ENCODE measurements around the gene SFXN5.

SFXN5 gene

DNA sequence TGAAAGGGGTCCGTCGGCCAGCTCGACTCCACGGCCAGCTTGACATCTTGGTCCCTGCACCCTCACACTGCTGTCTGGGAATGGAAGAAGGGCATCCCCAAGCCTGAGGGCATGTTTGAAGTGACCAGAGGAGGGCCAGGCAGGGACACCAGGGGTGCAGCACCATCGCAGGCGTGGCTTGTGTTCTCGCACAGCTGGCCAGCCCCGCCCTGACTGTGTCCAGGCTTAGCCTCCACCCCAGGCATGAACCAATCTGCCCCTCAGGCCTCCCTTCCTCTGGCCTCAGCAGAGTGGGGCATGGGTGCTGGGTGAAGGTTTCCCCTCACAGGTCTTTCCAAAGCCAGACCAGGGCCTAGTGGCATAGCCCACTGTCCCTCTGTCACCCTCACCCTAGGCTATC lies 129.2 kb downstream of the SFXN5 start:
- DNase-seq (ENCODE audit: low read depth in 2 of 2) = no peak

DNA sequence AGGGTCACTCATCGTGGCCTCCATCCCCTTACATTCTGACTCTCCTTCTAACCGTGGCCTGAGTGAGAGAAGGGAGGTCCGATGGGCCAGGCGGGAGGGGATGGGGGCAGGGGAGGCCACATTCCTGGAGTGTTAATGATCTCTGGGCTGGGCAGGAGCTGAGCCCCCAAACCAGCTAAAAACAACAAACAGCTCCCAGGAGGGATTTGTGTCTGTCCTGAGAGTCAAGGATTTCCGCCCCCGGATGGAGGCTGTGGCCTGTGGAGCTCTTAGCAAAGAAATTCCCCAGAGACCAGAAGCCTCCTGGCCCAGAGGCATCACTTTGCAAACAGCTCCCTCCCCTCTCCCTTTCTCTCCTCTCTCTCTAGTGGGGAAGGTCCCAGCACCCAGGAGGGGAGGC lies 130.7 kb downstream of the SFXN5 start:
- peak in 1 of 2 experiments; percentile 18 for DNase-seq (ENCODE audit: low read depth in 2 of 2)

DNA sequence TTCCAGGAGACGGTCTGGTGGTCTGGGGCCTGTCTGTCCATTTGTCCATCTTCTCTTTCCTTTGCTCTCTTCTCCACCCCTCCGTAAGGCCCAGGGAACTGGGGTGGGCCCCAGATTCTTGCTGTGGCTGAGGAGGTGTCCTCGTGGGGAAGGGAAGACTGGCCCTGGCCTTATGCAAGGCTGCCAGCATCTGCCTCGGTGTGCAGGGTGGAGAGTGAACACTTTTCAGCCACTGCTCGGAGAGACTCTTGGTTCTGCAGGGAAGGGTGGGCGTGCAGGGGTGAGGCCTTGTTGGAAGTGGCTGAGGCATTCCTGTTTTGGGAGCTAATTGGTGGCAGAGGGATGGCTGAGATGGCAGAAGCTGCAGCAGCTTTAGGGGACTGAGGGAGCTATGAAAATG lies 131.2 kb downstream of the SFXN5 start:
- DNase-seq (ENCODE audit: low read depth in 2 of 2) = no peak

DNA sequence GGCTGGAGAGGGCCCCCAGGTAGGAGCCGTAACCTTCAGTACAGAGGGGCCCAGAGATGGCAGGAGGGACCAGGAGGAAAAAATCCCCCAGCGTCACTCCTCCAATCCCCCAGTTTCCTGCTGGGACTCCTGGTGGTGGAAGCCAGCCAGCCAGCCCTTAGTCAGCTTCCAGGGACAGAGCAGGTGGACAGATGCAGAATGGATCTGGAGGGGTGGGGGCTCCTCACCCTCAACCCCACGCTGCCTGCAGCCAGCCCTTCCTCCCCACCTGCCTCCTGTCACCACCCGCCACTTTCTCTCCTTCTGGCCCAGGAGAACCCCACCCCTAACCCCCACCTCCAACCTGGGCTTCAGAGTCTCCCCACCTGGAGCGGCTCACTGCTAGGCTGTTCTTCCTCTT lies 133.1 kb downstream of the SFXN5 start:
- DNase-seq (ENCODE audit: low read depth in 2 of 2) = no peak

DNA sequence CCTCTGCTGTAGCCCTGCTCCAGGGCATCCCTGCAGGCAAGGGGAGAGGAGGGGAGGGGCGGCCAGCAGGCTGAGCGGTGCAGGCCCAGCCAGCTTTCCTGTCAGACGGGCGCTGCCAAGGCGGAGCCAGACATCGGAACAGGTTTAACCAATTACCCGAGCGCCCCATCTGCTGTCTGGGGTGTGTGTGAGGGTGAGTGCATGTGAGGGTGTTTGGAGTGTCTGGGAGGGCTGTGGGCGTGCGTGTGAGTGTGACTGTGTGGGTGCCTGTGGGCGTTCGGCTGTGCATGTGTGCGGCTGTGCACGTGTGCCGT lies 134.2 kb downstream of the SFXN5 start:
- no peak for DNase-seq (ENCODE audit: low read depth in 2 of 2)

DNA sequence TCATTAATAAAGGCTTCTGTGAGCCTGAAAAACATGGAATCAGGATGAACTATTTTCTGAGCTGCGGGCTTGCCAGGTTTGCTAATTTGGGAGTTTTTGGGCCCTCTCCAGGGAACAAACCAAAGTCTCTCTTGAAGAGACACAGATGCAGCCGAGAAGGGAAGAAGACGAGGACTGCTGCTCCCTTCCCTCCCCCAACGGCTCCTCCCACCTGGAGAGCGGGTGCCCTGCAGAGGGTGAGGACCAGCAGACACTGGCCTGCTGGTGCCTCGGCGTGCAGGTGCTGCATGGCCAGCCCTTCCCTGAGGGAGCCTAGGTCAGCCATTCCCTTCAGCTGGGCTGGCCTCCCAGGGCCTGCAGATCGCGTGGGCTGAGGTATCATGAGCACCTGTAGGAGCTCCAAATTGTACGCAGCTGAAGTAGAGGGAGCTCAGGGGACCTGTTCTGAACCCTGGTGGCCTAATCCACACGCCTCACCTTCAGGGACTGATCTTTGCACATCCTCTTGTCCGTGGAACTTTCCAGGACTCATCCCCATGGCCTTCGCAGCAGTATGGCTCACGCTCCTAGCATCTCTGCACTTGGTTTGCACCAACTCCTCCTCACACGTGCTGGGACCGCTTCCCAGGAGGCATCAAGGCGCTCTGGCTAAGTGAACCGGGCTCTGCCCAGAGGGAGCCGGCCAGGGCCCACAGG lies 134.7 kb downstream of the SFXN5 start:
- DNase-seq (ENCODE audit: low read depth in 2 of 2) = no peak

DNA sequence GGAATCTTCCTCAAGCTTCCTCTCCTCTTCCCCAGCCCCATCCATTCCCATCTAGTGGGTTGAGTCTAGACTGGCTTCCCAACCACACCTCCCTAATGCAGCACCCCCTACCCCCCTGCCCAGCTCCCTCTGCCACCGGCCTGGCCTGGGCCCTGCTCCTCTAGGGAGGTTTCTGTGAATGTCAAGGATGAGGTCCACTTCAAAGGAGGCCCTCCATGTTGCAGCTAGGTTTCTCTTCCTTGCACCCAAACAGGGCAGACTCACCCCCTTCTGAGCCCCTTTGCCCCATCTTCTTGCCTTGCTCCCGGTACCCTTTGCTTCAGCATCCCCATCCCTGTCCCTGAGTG lies 135.9 kb downstream of the SFXN5 start:
- DNase-seq (ENCODE audit: low read depth in 2 of 2) = no peak

DNA sequence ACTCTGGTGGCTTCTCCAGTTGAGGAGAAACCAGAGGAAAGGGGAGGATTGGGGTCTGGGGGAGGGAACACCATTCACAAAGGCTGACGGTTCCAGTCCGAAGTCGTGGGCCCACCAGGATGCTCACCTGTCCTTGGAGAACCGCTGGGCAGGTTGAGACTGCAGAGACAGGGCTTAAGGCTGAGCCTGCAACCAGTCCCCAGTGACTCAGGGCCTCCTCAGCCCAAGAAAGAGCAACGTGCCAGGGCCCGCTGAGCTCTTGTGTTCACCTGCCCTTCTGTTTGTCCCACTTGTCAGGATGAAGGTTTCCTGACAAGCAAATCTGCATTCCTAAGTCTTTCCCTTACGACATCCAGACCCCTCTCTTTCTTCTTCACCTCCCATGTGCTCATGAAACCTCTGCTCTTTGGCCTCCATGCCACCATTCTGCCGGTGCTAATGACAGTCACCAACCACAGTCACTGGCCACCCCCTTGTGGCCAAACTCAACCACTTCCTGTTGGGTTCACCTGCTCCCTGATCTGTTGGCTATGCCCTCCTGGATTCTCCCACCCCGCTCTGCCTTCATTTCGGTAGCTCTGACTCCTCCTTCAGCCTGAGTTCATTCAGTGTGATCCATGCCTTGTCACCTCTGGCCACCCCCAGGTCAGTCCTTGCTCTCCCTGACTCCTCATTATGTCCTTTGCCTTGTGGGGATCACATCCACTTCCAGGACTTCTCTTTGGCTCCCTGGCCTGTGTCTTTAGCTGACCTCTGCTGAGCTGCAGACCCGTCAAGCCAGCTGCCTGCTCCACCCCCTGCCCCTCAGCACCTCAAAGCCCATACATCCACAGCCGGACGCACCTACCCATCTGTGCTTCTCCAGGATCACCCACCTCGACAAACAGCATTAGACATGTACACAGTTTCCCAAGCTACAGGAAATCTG lies 136.6 kb downstream of the SFXN5 start:
- no peak for DNase-seq (ENCODE audit: low read depth in 2 of 2)

DNA sequence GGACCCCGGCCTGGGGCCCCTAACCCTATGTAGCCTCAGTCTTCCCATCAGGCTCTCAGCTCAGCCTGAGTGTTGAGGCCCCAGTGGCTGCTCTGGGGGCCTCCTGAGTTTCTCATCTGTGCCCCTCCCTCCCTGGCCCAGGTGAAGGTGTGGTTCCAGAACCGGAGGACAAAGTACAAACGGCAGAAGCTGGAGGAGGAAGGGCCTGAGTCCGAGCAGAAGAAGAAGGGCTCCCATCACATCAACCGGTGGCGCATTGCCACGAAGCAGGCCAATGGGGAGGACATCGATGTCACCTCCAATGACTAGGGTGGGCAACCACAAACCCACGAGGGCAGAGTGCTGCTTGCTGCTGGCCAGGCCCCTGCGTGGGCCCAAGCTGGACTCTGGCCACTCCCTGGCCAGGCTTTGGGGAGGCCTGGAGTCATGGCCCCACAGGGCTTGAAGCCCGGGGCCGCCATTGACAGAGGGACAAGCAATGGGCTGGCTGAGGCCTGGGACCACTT lies 137.8 kb downstream of the SFXN5 start:
- no peak for DNase-seq (ENCODE audit: low read depth in 2 of 2)

DNA sequence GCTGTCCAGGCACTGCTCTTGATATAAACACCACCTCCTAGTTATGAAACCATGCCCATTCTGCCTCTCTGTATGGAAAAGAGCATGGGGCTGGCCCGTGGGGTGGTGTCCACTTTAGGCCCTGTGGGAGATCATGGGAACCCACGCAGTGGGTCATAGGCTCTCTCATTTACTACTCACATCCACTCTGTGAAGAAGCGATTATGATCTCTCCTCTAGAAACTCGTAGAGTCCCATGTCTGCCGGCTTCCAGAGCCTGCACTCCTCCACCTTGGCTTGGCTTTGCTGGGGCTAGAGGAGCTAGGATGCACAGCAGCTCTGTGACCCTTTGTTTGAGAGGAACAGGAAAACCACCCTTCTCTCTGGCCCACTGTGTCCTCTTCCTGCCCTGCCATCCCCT lies 138.3 kb downstream of the SFXN5 start:
- DNase-seq (ENCODE audit: low read depth in 2 of 2) = no peak

DNA sequence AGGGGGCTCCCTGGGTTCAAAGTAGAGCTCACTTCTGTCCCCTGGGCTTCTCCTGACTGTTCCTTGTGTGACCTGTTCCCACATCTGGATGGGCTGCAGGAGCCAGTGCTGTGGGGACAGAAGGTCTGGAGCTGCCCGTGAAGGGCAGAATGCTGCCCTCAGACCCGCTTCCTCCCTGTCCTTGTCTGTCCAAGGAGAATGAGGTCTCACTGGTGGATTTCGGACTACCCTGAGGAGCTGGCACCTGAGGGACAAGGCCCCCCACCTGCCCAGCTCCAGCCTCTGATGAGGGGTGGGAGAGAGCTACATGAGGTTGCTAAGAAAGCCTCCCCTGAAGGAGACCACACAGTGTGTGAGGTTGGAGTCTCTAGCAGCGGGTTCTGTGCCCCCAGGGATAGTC lies 138.7 kb downstream of the SFXN5 start:
- no peak for DNase-seq (ENCODE audit: low read depth in 2 of 2)

DNA sequence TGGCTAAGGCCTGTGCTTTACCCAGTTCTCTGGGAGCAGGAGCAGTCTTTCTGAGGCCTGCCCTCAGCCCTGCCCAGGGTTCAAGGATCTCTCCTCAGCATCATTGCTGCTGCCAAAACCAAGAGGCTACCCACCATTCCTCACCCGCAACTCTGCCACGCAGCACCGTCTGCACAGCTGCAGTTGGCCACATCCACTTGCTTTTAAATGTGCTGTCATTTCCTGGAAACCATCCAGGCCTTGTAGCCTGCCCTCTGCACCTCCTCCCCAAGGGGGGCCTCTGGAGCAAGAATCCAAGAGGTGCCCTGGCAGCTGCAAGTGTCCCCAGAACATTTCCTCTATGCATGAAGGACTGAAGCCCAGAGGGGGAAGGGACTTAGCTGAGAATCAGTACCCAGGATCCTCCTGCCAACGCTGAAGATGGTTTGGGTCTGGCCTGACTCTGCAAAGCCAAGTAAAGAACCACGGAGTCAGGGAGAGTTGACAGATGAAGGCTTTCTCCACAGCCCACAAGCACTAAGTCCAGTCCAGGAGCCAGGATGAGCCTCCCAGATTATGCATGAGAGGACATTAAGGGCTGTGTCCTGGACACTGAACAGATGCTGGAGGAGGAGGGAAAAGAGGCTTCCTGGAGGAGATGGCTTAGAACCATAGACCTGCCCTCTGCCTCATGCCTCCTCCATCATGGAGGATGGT lies 139.3 kb downstream of the SFXN5 start:
- no peak for DNase-seq (ENCODE audit: low read depth in 2 of 2)

DNA sequence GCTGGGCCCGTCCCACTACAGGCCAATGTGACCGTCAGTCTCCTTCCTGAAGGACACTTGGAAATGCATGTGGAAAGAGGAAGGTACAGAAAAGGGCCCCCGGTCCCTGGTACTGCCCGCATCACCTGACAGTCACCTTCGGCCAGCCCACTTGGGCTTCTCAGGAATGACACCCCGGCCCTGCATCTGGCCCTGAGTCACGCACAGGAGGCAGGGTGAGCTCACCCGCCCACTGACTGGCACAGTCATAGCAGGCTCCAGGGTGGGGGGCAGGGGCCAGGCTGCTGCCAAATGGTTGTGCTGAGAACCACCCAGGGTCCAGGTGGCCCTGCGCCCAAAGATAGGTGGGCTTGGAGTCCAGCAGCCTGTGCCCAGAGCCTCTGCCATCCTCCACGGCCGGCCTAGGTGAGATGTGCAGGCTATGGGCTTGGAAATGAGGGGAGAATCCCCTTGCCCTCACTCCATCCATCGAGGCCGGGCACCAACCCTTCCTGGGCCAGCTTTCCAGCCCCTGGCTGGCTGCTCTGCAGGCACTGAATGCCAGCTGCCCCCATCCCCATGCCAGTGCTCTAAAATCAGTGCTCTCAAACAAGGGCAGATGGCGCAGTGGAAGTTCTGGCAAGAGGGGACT lies 140.1 kb downstream of the SFXN5 start:
- DNase-seq (ENCODE audit: low read depth in 2 of 2) = no peak

DNA sequence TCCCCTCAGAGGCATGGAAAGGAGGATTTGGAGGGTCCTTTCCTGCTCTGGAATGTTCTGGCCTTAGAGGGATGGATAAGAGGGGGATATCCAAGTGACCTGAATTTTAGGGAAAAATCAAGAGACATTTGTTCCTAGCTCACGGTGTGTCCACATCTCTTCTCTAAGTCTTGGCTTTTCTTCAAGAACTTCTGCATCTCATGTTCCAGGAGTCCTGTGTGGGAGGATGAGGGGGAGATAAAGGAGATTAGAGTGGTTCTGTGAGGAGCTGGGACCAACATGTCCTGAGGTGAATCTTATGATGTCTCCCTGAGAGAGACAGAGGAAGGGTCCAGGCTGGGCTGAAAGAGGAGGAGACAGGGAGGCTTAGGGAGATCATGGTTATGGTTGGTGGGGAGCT lies 142.5 kb downstream of the SFXN5 start:
- DNase-seq (ENCODE audit: low read depth in 2 of 2) = no peak

DNA sequence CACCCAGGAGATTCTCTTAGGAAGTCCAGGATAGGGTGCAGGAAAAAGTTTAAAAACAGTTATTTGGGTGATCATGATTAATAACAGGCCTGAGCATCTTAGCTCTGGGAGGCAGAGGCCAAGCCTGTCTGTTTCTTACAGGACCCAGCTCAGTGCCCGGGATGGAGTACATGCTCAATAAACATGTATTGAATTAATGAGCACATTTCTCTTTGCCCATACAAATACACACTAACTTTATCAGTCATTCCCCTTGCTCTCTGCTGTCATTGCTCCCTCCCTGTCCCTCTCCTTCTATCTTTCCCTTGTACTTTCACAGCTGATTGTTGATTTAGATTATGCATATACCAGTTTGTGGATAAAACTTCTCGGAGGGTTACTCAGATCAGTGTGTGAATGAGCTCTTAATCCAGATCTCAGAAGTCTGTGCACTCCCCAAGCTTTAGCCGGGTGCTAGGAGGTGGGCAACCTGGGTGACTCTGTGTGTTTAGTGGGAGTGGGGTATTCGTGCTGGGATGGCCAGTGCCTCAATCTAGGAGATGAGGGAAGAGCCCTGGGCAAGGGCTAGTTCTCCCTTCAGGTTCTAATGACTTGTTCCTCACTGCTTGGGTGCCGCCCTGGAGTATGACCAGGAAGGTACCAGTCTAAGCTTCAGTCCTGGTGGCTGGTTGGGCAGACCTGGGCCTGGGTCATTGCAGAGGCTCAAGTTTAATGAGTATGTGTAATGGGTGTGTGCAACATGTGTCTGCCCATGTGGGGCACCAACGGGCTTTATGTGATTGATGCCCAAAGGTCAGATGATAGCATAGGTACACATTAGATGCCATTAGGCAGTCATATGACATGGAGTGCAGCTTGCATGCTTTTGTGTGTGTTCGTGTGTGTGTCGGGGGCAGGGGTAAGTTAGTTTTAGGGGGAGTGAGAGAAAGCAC lies 143.6 kb downstream of the SFXN5 start:
- DNase-seq (ENCODE audit: low read depth in 2 of 2) = no peak

DNA sequence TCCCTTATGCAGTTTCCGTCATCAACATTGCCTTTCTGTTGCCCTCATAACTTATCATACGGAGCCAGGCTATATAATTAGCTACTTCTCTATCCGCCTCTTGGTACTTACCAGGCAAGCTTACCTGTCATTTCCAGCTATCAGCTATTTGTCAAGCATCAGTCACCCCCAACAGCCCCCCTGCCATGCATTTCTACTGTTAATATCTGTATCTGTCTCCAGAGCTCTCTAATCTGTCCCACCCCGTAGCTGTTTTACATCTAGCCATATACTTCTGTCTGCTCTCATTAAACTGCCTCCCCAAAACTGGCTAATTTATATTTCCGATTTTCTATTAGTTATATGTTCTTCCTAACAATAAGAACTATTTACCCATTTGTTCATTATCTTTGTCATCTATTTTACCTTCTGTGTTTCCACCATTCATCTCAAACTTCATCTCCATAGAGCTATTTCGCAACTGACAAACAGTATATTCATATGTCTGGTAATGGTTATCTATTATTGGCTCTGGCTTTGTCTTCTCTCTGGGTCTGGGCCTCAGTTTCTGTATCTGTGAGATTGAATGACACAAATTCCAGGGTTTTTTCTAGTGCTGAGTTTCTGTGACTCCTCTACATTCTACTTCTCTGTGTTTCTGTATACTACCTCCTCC lies 144.6 kb downstream of the SFXN5 start:
- DNase-seq (ENCODE audit: low read depth in 2 of 2) = no peak

DNA sequence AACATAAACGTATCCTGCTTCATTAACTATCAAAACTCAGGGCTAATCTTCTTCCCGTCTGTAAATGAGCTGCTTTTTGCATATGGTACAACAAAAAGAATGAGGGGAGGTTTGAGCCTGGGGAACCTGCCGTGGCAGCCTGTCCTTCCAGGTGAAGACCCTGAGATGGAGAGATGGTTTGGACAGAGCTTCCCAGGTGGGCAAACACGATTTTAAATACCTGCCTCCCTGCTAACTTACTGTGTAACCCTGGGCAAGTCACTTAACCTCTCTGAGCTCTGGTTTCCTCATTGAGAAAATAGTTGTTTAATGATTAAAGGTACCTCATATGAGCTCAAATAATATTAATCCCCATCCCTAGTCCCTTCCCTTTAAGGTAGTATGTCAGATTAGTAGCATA lies 145.1 kb downstream of the SFXN5 start:
- no peak for DNase-seq (ENCODE audit: low read depth in 2 of 2)

DNA sequence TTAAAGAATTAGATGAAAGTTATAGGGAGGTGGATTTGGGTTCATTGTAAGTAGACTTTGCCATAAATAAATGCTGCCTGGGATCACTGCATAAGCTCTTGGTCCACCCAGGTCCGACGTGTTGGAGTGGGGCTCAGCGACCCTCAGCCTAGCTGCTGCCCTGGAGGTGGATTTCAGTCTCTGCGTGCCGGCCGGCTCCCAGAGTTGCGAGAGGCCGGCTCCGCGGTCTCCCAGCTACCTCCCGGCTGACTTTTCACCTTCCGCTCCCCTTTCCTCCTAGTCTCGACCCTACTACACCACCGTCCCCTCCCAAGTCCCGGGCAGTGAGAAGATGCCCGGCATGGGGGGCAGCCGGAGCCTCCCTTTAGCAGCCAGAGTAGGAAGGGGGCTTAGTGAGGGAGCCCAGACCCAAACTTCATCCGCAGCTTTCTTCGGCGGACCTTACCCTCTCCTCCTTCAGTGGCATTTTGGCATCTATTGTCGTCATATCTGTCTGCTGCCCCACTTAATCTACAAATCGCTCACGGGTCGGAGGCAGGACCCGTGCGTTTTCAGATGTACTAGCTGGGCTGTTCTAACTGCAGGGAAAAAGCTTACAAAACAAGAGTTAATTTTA lies 146.1 kb downstream of the SFXN5 start:
- DNase-seq (ENCODE audit: low read depth in 2 of 2) = no peak

DNA sequence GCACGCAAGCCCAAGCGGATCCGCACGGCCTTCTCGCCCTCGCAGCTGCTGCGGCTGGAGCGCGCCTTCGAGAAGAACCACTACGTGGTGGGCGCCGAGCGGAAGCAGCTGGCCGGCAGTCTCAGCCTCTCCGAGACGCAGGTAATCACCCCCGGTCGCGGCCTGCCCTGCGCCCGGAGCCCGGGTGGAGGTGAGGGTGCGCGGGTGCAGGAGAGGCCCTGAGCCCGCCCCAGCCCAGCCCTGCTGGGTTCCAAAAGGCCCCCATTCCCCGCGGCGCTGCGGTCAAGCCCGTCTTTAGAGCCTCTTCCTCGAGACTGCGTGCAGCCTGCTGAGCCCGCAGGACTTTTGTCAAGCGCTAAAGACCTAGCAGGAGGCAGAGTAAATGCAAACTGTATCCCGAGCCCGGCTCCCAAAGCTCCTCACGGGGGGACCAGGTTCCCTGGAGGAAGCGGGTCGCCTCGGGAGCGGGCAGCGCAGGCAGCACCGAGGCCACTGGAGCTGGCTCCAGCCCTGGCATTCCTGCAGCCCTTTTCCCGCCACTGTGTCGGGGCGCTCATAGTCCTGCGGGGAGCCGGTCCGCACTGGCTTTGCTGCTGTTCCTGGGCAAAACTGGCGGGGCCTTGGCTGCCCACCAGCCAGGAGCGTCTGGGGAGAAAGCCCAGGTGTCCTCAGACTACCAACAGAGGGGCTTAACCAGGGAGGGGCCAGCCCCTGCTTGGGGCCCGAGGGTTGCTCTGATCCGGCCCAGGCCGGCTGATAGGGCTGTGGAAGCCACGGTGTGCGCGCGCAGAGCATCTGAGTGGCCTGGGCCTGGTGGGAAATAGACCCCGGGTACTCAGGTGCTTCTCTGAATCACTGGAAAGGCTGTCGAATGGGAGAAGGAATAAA lies 146.9 kb downstream of the SFXN5 start:
- no peak for DNase-seq (ENCODE audit: low read depth in 2 of 2)

Data from fibroblast of skin of left quadriceps (primary cell).